HCT116 (cell line): ENCODE results near the gene KRTAP16-1. TPM values are rescaled to one million over a fixed set of nuclear protein-coding genes. Genes with fewer than 3 reads are reported as not detected.

Experiments
- ATAC-seq: fragments of 200-7000 bp; cut with Tn5 transposase; 2 replicates; pipeline ENCODE4 v1.9.1; 2020; ENCODE audit warnings: mild to moderate bottlenecking, moderate library complexity
- BruUV-seq: library from RNA; stranded (reverse); fragments of 400-500 nt; replicated peaks from 2 replicates; lab custom pipeline; 2021; lab: Mats Ljungman, UMichigan
- CTCF ChIA-PET: fragments of 300-600 bp; sonication (Branson Sonifier 250); formaldehyde crosslinking; loops from one replicate; lab custom pipeline; 2021; ENCODE audit warnings: antibody characterized with exemption; lab: Charles Lee
- POLR2A ChIA-PET: fragments of 300-600, 350-600 bp; sonication (Branson Sonifier 250); formaldehyde crosslinking; loops from one replicate; lab custom pipeline; 2021; ENCODE audit warnings: antibody characterized with exemption; lab: Charles Lee
- RAD21 ChIA-PET, 2 experiments: fragments of 300-600 bp; sonication (Branson Sonifier 250); formaldehyde crosslinking; loops; one replicate each; lab custom pipeline; 2023; ENCODE audit warnings: low total read pairs in 2 of 2; ENCODE audit not compliant: uncharacterized antibody in 2 of 2, unreplicated experiment in 2 of 2, low non-redundant PET in 1 of 2; lab: Charles Lee
- DNase-seq: peaks from one replicate; pipeline ENCODE4 v3.0.0-alpha.2; 2010; ENCODE audit warnings: low read depth, low spot score
- H2AFZ ChIP-seq: fragments of 200-600 bp; shearing (Covaris generic), sonication (generic); 2 replicates; pipeline ENCODE4 v1.6.1; 2017; ENCODE audit warnings: low read depth, mixed run types, mixed read lengths, antibody characterized with exemption, low read length; ENCODE audit not compliant: poor library complexity, severe bottlenecking
- H3K27ac ChIP-seq: 2 replicates; pipeline ENCODE4 v1.5.1; 2012; ENCODE audit warnings: low read depth, low read length
- H3K27me3 ChIP-seq: fragments of 200-600 bp; sonication (generic); 2 replicates; pipeline ENCODE4 v1.6.1; 2016; ENCODE audit warnings: mixed run types, low read length, mixed read lengths; ENCODE audit not compliant: insufficient read depth
- H3K36me3 ChIP-seq, 2 experiments: fragments of 200-500 bp in 1 of 2; fragments of 200-600 bp in 1 of 2; sonication (Bioruptor generic) in 1 of 2; sonication (generic) in 1 of 2; 2 replicates each; pipeline versions ENCODE4 v1.5.1 to v1.6.1; 2014 to 2016; ENCODE audit warnings: low read length in 2 of 2, inconsistent platforms in 1 of 2, mixed read lengths in 1 of 2, mixed run types in 1 of 2; ENCODE audit not compliant: insufficient read depth in 2 of 2, control insufficient read depth in 1 of 2
- H3K4me1 ChIP-seq, 2 experiments: fragments of 200-600 bp in 1 of 2; sonication (generic) in 1 of 2; 2 replicates each; pipeline versions ENCODE4 v1.5.1 to v1.6.1; 2012 to 2017; ENCODE audit warnings: low read length in 2 of 2, inconsistent platforms in 1 of 2, mild to moderate bottlenecking in 1 of 2, mixed read lengths in 1 of 2, mixed run types in 1 of 2, moderate library complexity in 1 of 2; ENCODE audit not compliant: insufficient read depth in 2 of 2, control insufficient read depth in 1 of 2
- H3K4me2 ChIP-seq: fragments of 200-600 bp; sonication (generic); 2 replicates; pipeline ENCODE4 v1.6.1; 2017; ENCODE audit warnings: mixed run types, low read length, mixed read lengths
- H3K4me3 ChIP-seq, 2 experiments: fragments of 200-600 bp in 1 of 2; sonication (generic) in 1 of 2; replicated peaks in 1 of 2; 2 replicates each; pipeline ENCODE4 v1.5.1; 2011 to 2016; ENCODE audit warnings: low read length in 2 of 2, control low read depth in 1 of 2, low read depth in 1 of 2, mild to moderate bottlenecking in 1 of 2, mixed read lengths in 1 of 2, mixed run types in 1 of 2
- H3K79me2 ChIP-seq: fragments of 200-600 bp; sonication (generic); 2 replicates; pipeline ENCODE4 v1.6.1; 2017; ENCODE audit warnings: mild to moderate bottlenecking, mixed run types, low read length, moderate library complexity, mixed read lengths; ENCODE audit not compliant: insufficient read depth
- H3K9ac ChIP-seq: fragments of 200-600 bp; sonication (generic); 2 replicates; pipeline ENCODE4 v1.6.1; 2016; ENCODE audit warnings: low read length, mixed read lengths
- H3K9me2 ChIP-seq: fragments of 200-600 bp; sonication (generic), shearing (Covaris generic); 2 replicates; pipeline ENCODE4 v1.6.1; 2017; ENCODE audit warnings: mixed run types, mild to moderate bottlenecking, moderate library complexity; ENCODE audit not compliant: insufficient read depth
- H3K9me3 ChIP-seq, 2 experiments: fragments of 200-500 bp in 1 of 2; fragments of 200-600 bp in 1 of 2; sonication (Bioruptor generic) in 1 of 2; sonication (generic) in 1 of 2; 2 replicates each; pipeline ENCODE4 v1.6.1; 2014 to 2017; ENCODE audit warnings: low read length in 2 of 2, mixed read lengths in 2 of 2, inconsistent platforms in 1 of 2, low read depth in 1 of 2, mild to moderate bottlenecking in 1 of 2, mixed run types in 1 of 2, moderate library complexity in 1 of 2; ENCODE audit not compliant: control insufficient read depth in 1 of 2, insufficient read depth in 1 of 2
- H4K20me1 ChIP-seq: fragments of 200-600 bp; sonication (generic), shearing (Covaris generic); 2 replicates; pipeline ENCODE4 v1.6.1; 2017; ENCODE audit warnings: mixed run types, mild to moderate bottlenecking, moderate library complexity; ENCODE audit not compliant: insufficient read depth
- CBX3 ChIP-seq: IDR thresholded peaks from 2 replicates; pipeline ENCODE4 v1.6.1; 2012; ENCODE audit warnings: low read depth
- SRF ChIP-seq: IDR thresholded peaks from 2 replicates; pipeline ENCODE4 v1.6.1; 2012; ENCODE audit warnings: low read depth
- intact Hi-C: fragments of 100-400 bp; cut with micrococcal nuclease; formaldehyde crosslinking; loops from 2 replicates; pipeline ENCODE4 v1.10.0; 2022
- total RNA-seq: library from RNA; stranded (reverse); gene quantifications from one replicate; pipeline ENCODE4 v1.2.1, GENCODE V29; 2021; ENCODE audit not compliant: unreplicated experiment
- TF ChIP-seq, protein P1 (sequence below): IDR thresholded peaks from 2 replicates; pipeline ENCODE4 v1.6.1; 2011; ENCODE audit warnings: mild to moderate bottlenecking, low read length, moderate library complexity; ENCODE audit not compliant: insufficient replicate concordance; ENCODE audit errors: extremely low read depth
- TF ChIP-seq, protein P2 (sequence below): IDR thresholded peaks from 2 replicates; pipeline ENCODE4 v1.6.1; 2012; ENCODE audit warnings: low read depth

KRTAP16-1 gene
- total RNA-seq, 1 experiment from 2014 or later: not detected

DNA sequence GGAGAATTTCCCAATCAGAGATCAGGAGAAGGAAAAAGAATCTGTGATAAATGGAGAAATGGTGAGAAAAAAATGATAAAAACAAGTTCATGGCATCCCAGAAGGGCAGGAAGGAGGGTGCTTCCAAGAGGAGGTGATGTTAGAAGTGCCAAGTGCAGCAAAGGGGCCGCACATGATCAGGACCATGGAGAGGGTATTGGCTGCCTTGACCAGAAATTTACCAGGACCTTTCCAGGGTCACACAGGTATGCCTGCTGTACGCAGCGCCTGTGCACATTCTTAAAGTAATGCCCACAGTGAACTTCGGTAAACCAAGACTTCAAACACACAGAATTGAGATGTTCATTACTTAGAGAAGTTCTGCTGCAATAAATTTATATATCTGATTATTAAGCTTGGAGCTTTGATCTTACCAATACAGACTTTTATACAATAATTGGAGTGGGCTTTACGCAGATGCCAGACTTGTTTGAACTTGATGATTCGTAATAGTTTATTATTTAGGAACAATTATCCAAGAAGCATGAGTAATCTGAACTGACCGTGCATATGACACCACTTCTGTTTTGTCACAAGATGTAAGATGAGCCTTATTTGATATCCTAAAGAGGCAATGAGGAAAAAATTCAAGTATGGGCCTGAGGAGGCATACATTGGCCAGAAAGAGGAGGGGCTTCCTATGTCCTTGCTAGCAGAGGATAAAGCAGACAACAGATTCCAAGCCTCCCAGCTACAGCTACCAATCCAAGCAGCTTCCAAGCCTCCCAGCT lies 43.7 kb upstream of the KRTAP16-1 start:
- CTCF ChIA-PET: no interaction called here
- RAD21 ChIA-PET: no interaction called here
- no peaks in the 10 kb centered on the region for H3K27me3 ChIP-seq
- no peaks in the 10 kb centered on the region for H3K36me3 ChIP-seq
- H3K4me3 ChIP-seq: no peak overlapping the region
- H4K20me1 ChIP-seq: no peaks in the 10 kb centered on the region
- no peak overlapping the region for H3K4me2 ChIP-seq
- no peak overlapping the region for H3K27ac ChIP-seq
- TF ChIP-seq SRF: no peak
- no peak for TF ChIP-seq CBX3
- TF ChIP-seq, protein P1, sequence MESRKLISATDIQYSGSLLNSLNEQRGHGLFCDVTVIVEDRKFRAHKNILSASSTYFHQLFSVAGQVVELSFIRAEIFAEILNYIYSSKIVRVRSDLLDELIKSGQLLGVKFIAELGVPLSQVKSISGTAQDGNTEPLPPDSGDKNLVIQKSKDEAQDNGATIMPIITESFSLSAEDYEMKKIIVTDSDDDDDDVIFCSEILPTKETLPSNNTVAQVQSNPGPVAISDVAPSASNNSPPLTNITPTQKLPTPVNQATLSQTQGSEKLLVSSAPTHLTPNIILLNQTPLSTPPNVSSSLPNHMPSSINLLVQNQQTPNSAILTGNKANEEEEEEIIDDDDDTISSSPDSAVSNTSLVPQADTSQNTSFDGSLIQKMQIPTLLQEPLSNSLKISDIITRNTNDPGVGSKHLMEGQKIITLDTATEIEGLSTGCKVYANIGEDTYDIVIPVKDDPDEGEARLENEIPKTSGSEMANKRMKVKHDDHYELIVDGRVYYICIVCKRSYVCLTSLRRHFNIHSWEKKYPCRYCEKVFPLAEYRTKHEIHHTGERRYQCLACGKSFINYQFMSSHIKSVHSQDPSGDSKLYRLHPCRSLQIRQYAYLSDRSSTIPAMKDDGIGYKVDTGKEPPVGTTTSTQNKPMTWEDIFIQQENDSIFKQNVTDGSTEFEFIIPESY: no peak
- TF ChIP-seq, protein P2, sequence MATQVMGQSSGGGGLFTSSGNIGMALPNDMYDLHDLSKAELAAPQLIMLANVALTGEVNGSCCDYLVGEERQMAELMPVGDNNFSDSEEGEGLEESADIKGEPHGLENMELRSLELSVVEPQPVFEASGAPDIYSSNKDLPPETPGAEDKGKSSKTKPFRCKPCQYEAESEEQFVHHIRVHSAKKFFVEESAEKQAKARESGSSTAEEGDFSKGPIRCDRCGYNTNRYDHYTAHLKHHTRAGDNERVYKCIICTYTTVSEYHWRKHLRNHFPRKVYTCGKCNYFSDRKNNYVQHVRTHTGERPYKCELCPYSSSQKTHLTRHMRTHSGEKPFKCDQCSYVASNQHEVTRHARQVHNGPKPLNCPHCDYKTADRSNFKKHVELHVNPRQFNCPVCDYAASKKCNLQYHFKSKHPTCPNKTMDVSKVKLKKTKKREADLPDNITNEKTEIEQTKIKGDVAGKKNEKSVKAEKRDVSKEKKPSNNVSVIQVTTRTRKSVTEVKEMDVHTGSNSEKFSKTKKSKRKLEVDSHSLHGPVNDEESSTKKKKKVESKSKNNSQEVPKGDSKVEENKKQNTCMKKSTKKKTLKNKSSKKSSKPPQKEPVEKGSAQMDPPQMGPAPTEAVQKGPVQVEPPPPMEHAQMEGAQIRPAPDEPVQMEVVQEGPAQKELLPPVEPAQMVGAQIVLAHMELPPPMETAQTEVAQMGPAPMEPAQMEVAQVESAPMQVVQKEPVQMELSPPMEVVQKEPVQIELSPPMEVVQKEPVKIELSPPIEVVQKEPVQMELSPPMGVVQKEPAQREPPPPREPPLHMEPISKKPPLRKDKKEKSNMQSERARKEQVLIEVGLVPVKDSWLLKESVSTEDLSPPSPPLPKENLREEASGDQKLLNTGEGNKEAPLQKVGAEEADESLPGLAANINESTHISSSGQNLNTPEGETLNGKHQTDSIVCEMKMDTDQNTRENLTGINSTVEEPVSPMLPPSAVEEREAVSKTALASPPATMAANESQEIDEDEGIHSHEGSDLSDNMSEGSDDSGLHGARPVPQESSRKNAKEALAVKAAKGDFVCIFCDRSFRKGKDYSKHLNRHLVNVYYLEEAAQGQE: peak; percentile 67
- no peak overlapping the region for H3K9ac ChIP-seq
- H2AFZ ChIP-seq: no peak overlapping the region
- no peaks in the 10 kb centered on the region for H3K9me2 ChIP-seq
- BruUV-seq: no TSS peak
- H3K4me1 ChIP-seq: no peaks in the 10 kb centered on the region
- ATAC-seq (no peak), DNase-seq (no peak)
- H3K79me2 ChIP-seq: no peaks in the 10 kb centered on the region
- H3K9me3 ChIP-seq: peaks cover 0 to 6% of the 10 kb centered on the region in 2 experiments; a peak in 1 of 4 replicates
- intact Hi-C loops: no loop called here
- POLR2A ChIA-PET: no interaction called here
